HG03354 (cell line): ENCODE measurements around the gene ATXN1.
A peak's percentile ranks its signal among the peaks of the same experiment; 100 is the strongest.
"Not testable (repeated sequence)": the region's sequence is repeated elsewhere in the genome, so short reads cannot be mapped to it uniquely, and the experiment has no call there.

Source experiments
- ATAC-seq: cut with Tn5 transposase; IDR thresholded peaks from one replicate; pipeline ENCODE4 v1.9.1; 2021; ENCODE audit warnings: mild to moderate bottlenecking; ENCODE audit not compliant: unreplicated experiment, poor library complexity, severe bottlenecking

Gene ATXN1

GRCh38 chr6:16474772-16475493, 286.3 kb downstream of the ATXN1 start:
- ATAC-seq = peak; percentile 26

GRCh38 chr6:16473908-16474771, 287.1 kb downstream of the ATXN1 start:
- no peak for ATAC-seq

- peak; percentile 48 for ATAC-seq
These were observed 287.9 kb downstream of the ATXN1 start for GRCh38 chr6:16473184-16473907.

DNA sequence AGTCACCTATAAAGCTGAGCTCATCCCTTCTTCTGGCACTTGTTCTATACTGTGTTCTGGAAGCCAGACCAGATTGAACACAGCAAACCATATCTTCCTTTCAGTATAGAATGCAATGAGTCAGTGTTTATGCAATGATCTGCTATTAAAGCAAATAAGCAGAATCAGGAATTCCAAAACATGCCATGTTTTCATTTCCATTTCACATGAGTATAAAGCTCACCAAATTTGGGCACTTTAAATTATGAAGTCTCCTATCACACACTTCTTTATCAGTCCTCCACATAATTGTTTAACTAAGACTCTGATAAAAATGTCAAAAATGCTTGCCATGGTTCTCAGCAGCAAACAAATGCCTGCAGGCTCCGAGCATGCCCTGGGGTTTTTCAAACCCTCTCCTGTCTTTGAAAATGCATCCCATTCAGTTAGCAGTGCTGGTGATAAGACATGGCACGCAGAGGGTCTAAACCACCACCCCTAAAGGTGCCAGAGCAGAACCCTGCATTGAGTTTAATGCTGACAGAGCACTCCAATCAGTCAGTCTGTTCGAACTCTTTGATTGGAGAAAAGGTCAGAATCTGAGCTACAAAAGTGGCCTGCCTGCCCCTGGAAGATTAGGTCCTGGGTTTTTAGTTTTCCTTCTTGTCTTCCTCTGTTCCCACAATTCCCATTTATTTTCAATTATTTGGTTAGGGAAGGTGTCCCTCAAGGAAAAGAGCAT, 288.8 kb downstream of the ATXN1 start:
- ATAC-seq = no peak

GRCh38 chr6:16471910-16472297, 289.4 kb downstream of the ATXN1 start:
- ATAC-seq = no peak

DNA sequence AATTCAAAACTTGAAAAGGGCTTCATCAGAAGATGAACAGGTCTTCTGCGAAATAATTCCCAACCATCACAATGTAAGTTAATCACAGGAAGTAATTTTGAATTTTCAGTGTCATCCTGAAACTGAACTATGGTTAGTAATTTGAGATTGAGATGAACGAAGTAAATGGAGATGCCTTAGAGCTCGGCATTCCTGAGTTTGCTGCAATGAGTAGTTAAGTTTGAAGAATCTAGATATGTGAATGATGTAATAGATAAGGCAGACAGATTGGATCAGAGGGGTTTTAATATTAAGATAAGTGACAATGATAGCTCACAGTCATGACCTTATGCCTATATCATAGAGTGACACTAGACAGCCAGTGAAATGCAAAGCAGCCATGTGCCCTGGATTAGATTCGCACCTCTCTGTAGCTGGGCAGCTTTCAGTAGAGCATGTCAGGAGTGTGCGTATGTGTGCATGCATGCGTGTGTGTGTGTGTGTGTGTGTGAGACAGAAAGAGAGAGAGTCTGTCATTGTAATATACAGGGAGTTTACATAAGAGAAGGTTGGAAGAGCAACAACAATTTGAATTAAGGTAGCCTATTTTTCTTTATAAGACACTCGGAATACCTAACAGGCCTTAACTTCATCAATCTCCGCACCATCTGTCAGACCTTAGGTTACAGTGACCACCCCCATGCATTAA, 289.9 kb downstream of the ATXN1 start:
- peak; percentile 62 for ATAC-seq

- no peak for ATAC-seq
These were observed 290.6 kb downstream of the ATXN1 start for GRCh38 chr6:16470502-16471221.

DNA sequence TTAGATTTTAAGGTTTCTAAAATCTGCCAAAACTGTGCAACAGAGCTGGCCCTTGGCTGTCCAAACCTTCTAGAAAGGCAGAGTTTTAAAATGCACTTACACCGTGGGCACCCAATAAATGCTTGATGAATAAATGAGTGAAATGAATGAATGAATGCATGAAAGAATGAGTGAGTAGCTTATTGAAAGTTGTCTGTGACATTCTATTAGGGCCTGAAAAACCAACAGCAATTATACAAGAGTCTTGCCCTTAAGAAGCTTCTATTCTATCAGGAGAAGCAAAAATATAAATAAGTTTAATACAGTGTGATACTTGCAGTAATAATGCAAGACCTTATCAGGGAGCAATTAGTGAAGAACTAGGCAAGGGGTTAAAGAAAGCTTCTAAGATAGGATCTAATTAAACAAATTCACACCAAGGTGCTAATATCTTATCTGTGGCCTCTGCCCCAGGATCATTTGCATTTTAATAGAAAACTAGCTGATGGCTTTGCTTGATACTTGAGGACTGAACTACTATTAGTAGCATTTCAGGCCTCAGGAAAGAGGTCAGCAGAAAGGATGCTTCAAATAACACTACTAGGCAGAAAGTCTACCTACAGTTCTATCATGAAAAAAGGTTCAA, 292.2 kb downstream of the ATXN1 start:
- ATAC-seq = no peak

GRCh38 chr6:16466800-16467553, 294.3 kb downstream of the ATXN1 start:
- no peak for ATAC-seq

GRCh38 chr6:16464045-16464444, 297.2 kb downstream of the ATXN1 start:
- no peak for ATAC-seq

GRCh38 chr6:16463246-16463645, 298.0 kb downstream of the ATXN1 start:
- ATAC-seq = not testable (repeated sequence)

GRCh38 chr6:16461491-16461890, 299.8 kb downstream of the ATXN1 start:
- no peak for ATAC-seq

- not testable (repeated sequence) for ATAC-seq
These were observed 301.8 kb downstream of the ATXN1 start for GRCh38 chr6:16459472-16459871.

GRCh38 chr6:16452348-16452747, 308.9 kb downstream of the ATXN1 start:
- ATAC-seq = no peak

DNA sequence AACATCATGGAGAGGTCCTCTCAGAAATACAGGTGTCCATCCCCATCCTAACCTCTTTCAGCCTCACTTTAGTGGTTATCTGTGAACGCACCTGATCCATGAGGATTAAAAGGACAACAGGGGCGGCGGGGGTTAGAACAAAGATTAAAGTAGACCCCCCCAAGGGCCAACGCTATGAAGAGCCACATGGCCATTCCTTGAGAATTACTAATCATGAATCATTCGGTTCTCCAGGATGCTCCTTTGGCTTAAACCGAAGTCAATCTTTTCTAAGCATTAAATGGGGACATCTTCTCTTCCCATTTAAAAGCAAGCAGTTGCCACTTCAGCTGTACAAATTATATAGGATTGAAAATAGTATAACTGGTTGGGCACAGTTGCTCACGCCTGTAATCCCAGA, 310.4 kb downstream of the ATXN1 start:
- ATAC-seq = no peak

- no peak for ATAC-seq
These were observed 311.0 kb downstream of the ATXN1 start for GRCh38 chr6:16450285-16450684.

- no peak for ATAC-seq
These were observed 315.0 kb downstream of the ATXN1 start for GRCh38 chr6:16446273-16446672.

DNA sequence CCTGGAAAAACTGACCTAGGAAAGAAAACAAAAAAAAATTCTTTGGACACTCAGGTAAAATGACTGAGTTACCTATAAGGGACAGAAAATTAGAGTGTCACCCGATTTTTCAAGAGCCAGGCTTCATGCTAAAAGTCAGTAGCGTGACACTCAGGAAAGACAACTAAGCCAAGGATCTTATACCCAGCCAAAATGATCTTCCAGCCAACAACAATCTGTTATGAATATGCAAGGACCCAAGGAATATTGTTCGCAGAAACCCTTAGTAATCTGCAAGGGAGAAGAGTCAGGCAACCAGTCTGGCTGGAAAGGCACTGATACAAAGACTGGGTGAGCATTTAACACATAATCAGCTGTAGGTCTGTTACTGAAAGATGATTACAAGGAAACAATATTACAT, 319.2 kb downstream of the ATXN1 start:
- ATAC-seq = no peak
